Effector memory CD4-positive, alpha-beta T cell (primary cell): ENCODE data around the gene CAPN1.
A peak's percentile ranks its signal among the peaks of the same experiment; 100 is the strongest.

Experiments
- DNase-seq, 3 donors: peaks; one replicate each; pipeline ENCODE4 v3.0.0-alpha.2; 2020
- H3K27ac ChIP-seq: 2 replicates; pipeline ENCODE4 v1.7.0; 2013; ENCODE audit warnings: mild to moderate bottlenecking, low read length, moderate library complexity; ENCODE audit not compliant: insufficient read depth, poor library complexity, severe bottlenecking
- H3K27me3 ChIP-seq: replicated peaks from 2 replicates; pipeline ENCODE4 v1.7.0; 2013; ENCODE audit warnings: mild to moderate bottlenecking, low read length; ENCODE audit not compliant: insufficient read depth, control insufficient read depth, poor library complexity, severe bottlenecking
- H3K36me3 ChIP-seq: 2 replicates; pipeline ENCODE4 v1.7.0; 2013; ENCODE audit warnings: mild to moderate bottlenecking, low read length, moderate library complexity; ENCODE audit not compliant: control insufficient read depth, insufficient read depth
- H3K4me1 ChIP-seq: 2 replicates; pipeline ENCODE4 v1.7.0; 2013; ENCODE audit warnings: low read length, mild to moderate bottlenecking; ENCODE audit not compliant: control insufficient read depth, insufficient read depth, poor library complexity, severe bottlenecking
- H3K4me3 ChIP-seq: 2 replicates; pipeline ENCODE4 v1.7.0; 2013; ENCODE audit warnings: low read length, low read depth, mild to moderate bottlenecking; ENCODE audit not compliant: insufficient read depth, poor library complexity, severe bottlenecking
- H3K9me3 ChIP-seq: 2 replicates; pipeline ENCODE4 v1.7.0; 2013; ENCODE audit warnings: mild to moderate bottlenecking, low read length, moderate library complexity; ENCODE audit not compliant: control insufficient read depth

The CAPN1 gene

GRCh38 chr11:65251476-65251875 is 69.7 kb downstream of the CAPN1 start:
- no peaks in the 10 kb centered on the region for H3K4me1 ChIP-seq
- H3K4me3 ChIP-seq: no peak overlapping the region
- H3K9me3 ChIP-seq: no peaks in the 10 kb centered on the region
- H3K27me3 ChIP-seq: no peaks in the 10 kb centered on the region
- H3K27ac ChIP-seq: no peak overlapping the region
- no peak for DNase-seq
- H3K36me3 ChIP-seq: no peaks in the 10 kb centered on the region

GRCh38 chr11:65254724-65255123 is 73.0 kb downstream of the CAPN1 start:
- no peak for DNase-seq
- no peaks in the 10 kb centered on the region for H3K36me3 ChIP-seq
- H3K4me1 ChIP-seq: no peaks in the 10 kb centered on the region
- H3K27ac ChIP-seq: no peak overlapping the region
- no peaks in the 10 kb centered on the region for H3K27me3 ChIP-seq
- H3K9me3 ChIP-seq: no peaks in the 10 kb centered on the region
- no peak overlapping the region for H3K4me3 ChIP-seq

GRCh38 chr11:65258988-65259387 is 77.3 kb downstream of the CAPN1 start:
- H3K9me3 ChIP-seq: no peaks in the 10 kb centered on the region
- no peak overlapping the region for H3K27ac ChIP-seq
- DNase-seq: no peak
- no peaks in the 10 kb centered on the region for H3K27me3 ChIP-seq
- H3K4me1 ChIP-seq: peaks cover 14% of the 10 kb centered on the region
- H3K36me3 ChIP-seq: no peaks in the 10 kb centered on the region
- no peak overlapping the region for H3K4me3 ChIP-seq

- Histone ChIP-seq H3K9me3 (no peaks in the 10 kb centered on the region), H3K4me3 (no peak overlapping the region), H3K27ac (no peak overlapping the region), H3K27me3 (no peaks in the 10 kb centered on the region), H3K36me3 (no peaks in the 10 kb centered on the region), H3K4me1 (peaks cover 14% of the 10 kb centered on the region)
- DNase-seq: no peak
These were observed 78.6 kb downstream of the CAPN1 start for GRCh38 chr11:65260302-65260701.

GRCh38 chr11:65260756-65261590 is 79.2 kb downstream of the CAPN1 start:
- H3K4me1 ChIP-seq: peaks cover 14% of the 10 kb centered on the region
- H3K36me3 ChIP-seq: no peaks in the 10 kb centered on the region
- DNase-seq: no peak
- no peaks in the 10 kb centered on the region for H3K27me3 ChIP-seq
- H3K27ac ChIP-seq: peak overlapping the region; percentile 93
- H3K9me3 ChIP-seq: no peaks in the 10 kb centered on the region
- H3K4me3 ChIP-seq: peak overlapping the region; percentile 89
